Nephron (organoid): ENCODE results near the gene MS4A15.
"Not testable (repeated sequence)": the region's sequence is repeated elsewhere in the genome, so short reads cannot be mapped to it uniquely, and the experiment has no call there.

Source experiments
- H3K27ac Mint-ChIP-seq, 3 experiments: 2 replicates each; pipeline ENCODE4 v1.8.0; 2020; ENCODE audit warnings: mixed read lengths in 3 of 3, mild to moderate bottlenecking in 2 of 3, moderate library complexity in 1 of 3
- H3K27me3 Mint-ChIP-seq: 2 replicates; pipeline ENCODE4 v1.8.0; 2021; ENCODE audit warnings: low read depth, mild to moderate bottlenecking, moderate library complexity, mixed read lengths
- H3K36me3 Mint-ChIP-seq: 2 replicates; pipeline ENCODE4 v1.8.0; 2020; ENCODE audit warnings: low read depth, mixed read lengths
- H3K4me1 Mint-ChIP-seq: 2 replicates; pipeline ENCODE4 v1.8.0; 2020; ENCODE audit warnings: mixed read lengths
- H3K4me3 Mint-ChIP-seq, 3 experiments: 2 replicates each; pipeline ENCODE4 v1.8.0; 2020; ENCODE audit warnings: mild to moderate bottlenecking in 3 of 3, mixed read lengths in 3 of 3, moderate library complexity in 2 of 3
- H3K9me3 Mint-ChIP-seq: 2 replicates; pipeline ENCODE4 v1.8.0; 2020; ENCODE audit warnings: mixed read lengths
- CTCF ChIP-seq, 3 experiments: fragments of 200-600 bp; sonication (generic); IDR thresholded peaks; one replicate each; pipeline ENCODE4 v1.5.0; 2021; ENCODE audit warnings: antibody characterized with exemption in 3 of 3; ENCODE audit not compliant: unreplicated experiment in 3 of 3

MS4A15 gene

GRCh38 chr11:60816590-60817157 lies 60.0 kb downstream of the MS4A15 start:
- no peaks in the 10 kb centered on the region for H3K36me3 Mint-ChIP-seq
- H3K4me3 Mint-ChIP-seq, result no peak overlapping the region
- H3K27me3 Mint-ChIP-seq, result peaks cover 14% of the 10 kb centered on the region
- no peak for TF ChIP-seq CTCF (IDR thresholded peaks at IDR 0.05; ENCODE audit: unreplicated experiment in 3 of 3)
- H3K4me1 Mint-ChIP-seq, result no peaks in the 10 kb centered on the region
- H3K27ac Mint-ChIP-seq, result no peak overlapping the region
- H3K9me3 Mint-ChIP-seq, result peaks cover 13% of the 10 kb centered on the region

GRCh38 chr11:60818057-60818456 lies 61.4 kb downstream of the MS4A15 start:
- Mint-ChIP-seq H3K4me1 (no peaks in the 10 kb centered on the region), H3K27ac (no peak overlapping the region), H3K4me3 (no peak overlapping the region), H3K36me3 (no peaks in the 10 kb centered on the region), H3K9me3 (peaks cover 13% of the 10 kb centered on the region), H3K27me3 (peaks cover 14% of the 10 kb centered on the region)
- TF ChIP-seq CTCF (IDR thresholded peaks at IDR 0.05; ENCODE audit: unreplicated experiment in 3 of 3), result no peak

GRCh38 chr11:60821827-60822599 lies 65.3 kb downstream of the MS4A15 start:
- Mint-ChIP-seq H3K27me3 (peaks cover 7% of the 10 kb centered on the region), H3K9me3 (peaks cover 3% of the 10 kb centered on the region), H3K27ac (no peak overlapping the region), H3K4me3 (no peak overlapping the region), H3K36me3 (no peaks in the 10 kb centered on the region), H3K4me1 (no peaks in the 10 kb centered on the region)
- no peak for TF ChIP-seq CTCF (IDR thresholded peaks at IDR 0.05; ENCODE audit: unreplicated experiment in 3 of 3)

- not testable (repeated sequence) for H3K9me3 Mint-ChIP-seq, H3K36me3 Mint-ChIP-seq, H3K4me1 Mint-ChIP-seq, H3K4me3 Mint-ChIP-seq, H3K27me3 Mint-ChIP-seq, H3K27ac Mint-ChIP-seq
Measured at GRCh38 chr11:60823745-60824306, 67.2 kb downstream of the MS4A15 start.

GRCh38 chr11:60825118-60825517 lies 68.5 kb downstream of the MS4A15 start:
- Mint-ChIP-seq H3K4me3 (no peak overlapping the region), H3K9me3 (no peaks in the 10 kb centered on the region), H3K36me3 (no peaks in the 10 kb centered on the region), H3K4me1 (no peaks in the 10 kb centered on the region), H3K27me3 (no peaks in the 10 kb centered on the region), H3K27ac (no peak overlapping the region)
- no peak for TF ChIP-seq CTCF (IDR thresholded peaks at IDR 0.05; ENCODE audit: unreplicated experiment in 3 of 3)

GRCh38 chr11:60825790-60826189 lies 69.1 kb downstream of the MS4A15 start:
- Mint-ChIP-seq H3K27ac (no peak overlapping the region), H3K4me3 (no peak overlapping the region), H3K27me3 (no peaks in the 10 kb centered on the region), H3K36me3 (no peaks in the 10 kb centered on the region), H3K4me1 (no peaks in the 10 kb centered on the region), H3K9me3 (no peaks in the 10 kb centered on the region)
- no peak for TF ChIP-seq CTCF (IDR thresholded peaks at IDR 0.05; ENCODE audit: unreplicated experiment in 3 of 3)
